CD4-positive, alpha-beta T cell (primary cell): ENCODE data around the gene TNXB. TPM values are rescaled to one million over a fixed set of nuclear protein-coding genes. Genes with fewer than 3 reads are reported as not detected.

Source experiments
- ATAC-seq: fragments of 200-7000 bp; cut with Tn5 transposase; one replicate; pipeline ENCODE4 v1.10.0; 2022; ENCODE audit warnings: mild to moderate bottlenecking; ENCODE audit not compliant: poor library complexity
- CTCF ChIA-PET: fragments of 350-600 bp; sonication (Branson Sonifier 250); formaldehyde crosslinking; loops from one replicate; lab custom pipeline; 2021; ENCODE audit warnings: antibody characterized with exemption, inconsistent platforms; lab: Charles Lee
- POLR2A ChIA-PET: fragments of 350-600 bp; sonication (Branson Sonifier 250); formaldehyde crosslinking; loops from one replicate; lab custom pipeline; 2021; ENCODE audit warnings: antibody characterized with exemption, inconsistent platforms; lab: Charles Lee
- DNase-seq, 14 experiments: peaks; one replicate each; pipeline ENCODE4 v3.0.0-alpha.2; 2013 to 2020; ENCODE audit warnings: mixed read lengths in 2 of 14
- H3K27ac ChIP-seq, 2 donors: one replicate each; pipeline versions ENCODE4 v1.5.1 to v1.7.0; 2013; ENCODE audit warnings: low read length in 2 of 2, low read depth in 1 of 2, mild to moderate bottlenecking in 1 of 2
- H3K27me3 ChIP-seq, 2 experiments: 1 replicate in 1 of 2; 2 replicates in 1 of 2; pipeline versions ENCODE4 v1.6.1 to v1.7.0; 2013; ENCODE audit warnings: low read length in 2 of 2, control low read depth in 1 of 2, mild to moderate bottlenecking in 1 of 2, moderate library complexity in 1 of 2; ENCODE audit not compliant: insufficient read depth in 2 of 2, control insufficient read depth in 1 of 2
- H3K36me3 ChIP-seq: one replicate; pipeline ENCODE4 v1.6.1; 2013; ENCODE audit warnings: low read length, control low read depth; ENCODE audit not compliant: insufficient read depth
- H3K4me1 ChIP-seq: one replicate; pipeline ENCODE4 v1.6.1; 2013; ENCODE audit warnings: low read length, control low read depth; ENCODE audit not compliant: insufficient read depth
- H3K4me3 ChIP-seq: one replicate; pipeline ENCODE4 v1.5.1; 2013; ENCODE audit warnings: mild to moderate bottlenecking, low read length, moderate library complexity
- H3K9me3 ChIP-seq, 2 experiments: 1 replicate in 1 of 2; 2 replicates in 1 of 2; pipeline versions ENCODE4 v1.6.1 to v1.7.0; 2013; ENCODE audit warnings: low read length in 2 of 2, mild to moderate bottlenecking in 2 of 2, control low read depth in 1 of 2, moderate library complexity in 1 of 2; ENCODE audit not compliant: control insufficient read depth in 1 of 2, insufficient read depth in 1 of 2
- H3K27ac Mint-ChIP-seq: one replicate; pipeline ENCODE4 v1.8.0; 2020; ENCODE audit warnings: mixed read lengths
- H3K27me3 Mint-ChIP-seq: one replicate; pipeline ENCODE4 v1.8.0; 2021; ENCODE audit warnings: mixed read lengths
- H3K36me3 Mint-ChIP-seq: one replicate; pipeline ENCODE4 v1.8.0; 2021; ENCODE audit warnings: low read depth, mixed read lengths
- H3K4me1 Mint-ChIP-seq: one replicate; pipeline ENCODE4 v1.8.0; 2021; ENCODE audit warnings: low read depth, mixed read lengths
- H3K4me3 Mint-ChIP-seq: one replicate; pipeline ENCODE4 v1.8.0; 2020; ENCODE audit warnings: mild to moderate bottlenecking, mixed read lengths
- H3K9me3 Mint-ChIP-seq: one replicate; pipeline ENCODE4 v1.8.0; 2020; ENCODE audit warnings: mixed read lengths
- intact Hi-C, 2 experiments: fragments of 100-400 bp; cut with DNase I in 1 of 2; cut with micrococcal nuclease in 1 of 2; formaldehyde crosslinking; loops; one replicate each; pipeline versions ENCODE4 v1.15.1 to v1.9.0; 2023 to 2025; cut with DNase I, micrococcal nuclease
- total RNA-seq, 174 experiments: library from RNA in 2 of 174; stranded (reverse) in 2 of 174; gene quantifications; one replicate each; pipeline ENCODE4 v1.2.3 and lab custom pipeline; 2021 to 2026
- TF ChIP-seq, protein P1 (sequence below): fragments of 200-600 bp; IDR thresholded peaks from one replicate; pipeline ENCODE4 v1.8.0; 2022; ENCODE audit warnings: antibody characterized with exemption, mild to moderate bottlenecking

TNXB gene
- total RNA-seq, 2 experiments from 2014 or later = 8.3 to 9.0 TPM

DNA sequence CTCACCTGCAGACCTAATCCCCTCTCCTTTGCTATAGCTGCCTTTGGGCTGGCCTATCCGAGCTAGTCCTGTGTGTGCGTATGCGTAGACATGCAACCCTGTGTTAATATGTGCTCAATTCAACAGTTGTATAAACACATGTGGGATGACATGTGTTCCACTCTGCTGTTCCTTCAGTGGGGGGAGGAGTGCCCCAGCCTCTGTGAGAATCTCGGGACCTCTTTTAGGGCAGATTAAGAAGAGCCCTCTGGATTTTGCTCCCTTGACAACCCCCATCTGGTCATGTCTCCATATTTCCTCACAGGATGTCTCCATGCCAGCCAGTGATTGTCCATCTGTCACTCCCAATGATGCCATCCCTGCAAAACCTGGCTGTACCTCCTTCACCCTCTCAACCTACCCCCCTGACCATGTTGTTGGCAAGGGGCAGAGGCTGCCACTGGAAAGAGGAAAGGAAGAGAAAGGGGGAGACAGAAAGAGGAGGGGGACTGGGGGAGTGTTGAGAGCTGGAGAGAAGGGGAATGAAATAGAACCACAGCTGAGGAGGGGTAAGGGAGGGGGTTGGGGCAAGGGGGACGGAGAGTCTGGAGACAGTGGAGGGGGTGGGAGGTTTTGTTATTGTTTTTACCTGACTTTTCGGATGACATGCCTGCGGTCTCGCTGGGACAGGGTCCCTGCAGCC lies 42.2 kb upstream of the TNXB start:
- DNase-seq (peak in 2 of 14 experiments; percentile 24 to 31), ATAC-seq (peak; percentile 19)
- Histone ChIP-seq H3K27ac (no peak overlapping the region), H3K4me1 (peaks cover 69% of the 10 kb centered on the region), H3K9me3 (peaks cover 0 to 11% of the 10 kb centered on the region in 2 experiments), H3K27me3 (peaks cover 11 to 26% of the 10 kb centered on the region in 2 experiments), H3K36me3 (no peaks in the 10 kb centered on the region), H3K4me3 (peak overlapping the region; percentile 32)
- H3K4me3 Mint-ChIP-seq = peak overlapping the region; percentile 72
- H3K36me3 Mint-ChIP-seq = peaks cover 15% of the 10 kb centered on the region
- peaks cover 32% of the 10 kb centered on the region for H3K27me3 Mint-ChIP-seq
- H3K4me1 Mint-ChIP-seq = peaks cover 71% of the 10 kb centered on the region
- peak overlapping the region; percentile 73 for H3K27ac Mint-ChIP-seq
- H3K9me3 Mint-ChIP-seq = no peaks in the 10 kb centered on the region
- intact Hi-C loops = loop anchor here in 1 of 2 experiments (10.0 kb wide), 1 partner anchor 107 kb away; no protein-coding TSS in a partner anchor
- TF ChIP-seq, protein P1, sequence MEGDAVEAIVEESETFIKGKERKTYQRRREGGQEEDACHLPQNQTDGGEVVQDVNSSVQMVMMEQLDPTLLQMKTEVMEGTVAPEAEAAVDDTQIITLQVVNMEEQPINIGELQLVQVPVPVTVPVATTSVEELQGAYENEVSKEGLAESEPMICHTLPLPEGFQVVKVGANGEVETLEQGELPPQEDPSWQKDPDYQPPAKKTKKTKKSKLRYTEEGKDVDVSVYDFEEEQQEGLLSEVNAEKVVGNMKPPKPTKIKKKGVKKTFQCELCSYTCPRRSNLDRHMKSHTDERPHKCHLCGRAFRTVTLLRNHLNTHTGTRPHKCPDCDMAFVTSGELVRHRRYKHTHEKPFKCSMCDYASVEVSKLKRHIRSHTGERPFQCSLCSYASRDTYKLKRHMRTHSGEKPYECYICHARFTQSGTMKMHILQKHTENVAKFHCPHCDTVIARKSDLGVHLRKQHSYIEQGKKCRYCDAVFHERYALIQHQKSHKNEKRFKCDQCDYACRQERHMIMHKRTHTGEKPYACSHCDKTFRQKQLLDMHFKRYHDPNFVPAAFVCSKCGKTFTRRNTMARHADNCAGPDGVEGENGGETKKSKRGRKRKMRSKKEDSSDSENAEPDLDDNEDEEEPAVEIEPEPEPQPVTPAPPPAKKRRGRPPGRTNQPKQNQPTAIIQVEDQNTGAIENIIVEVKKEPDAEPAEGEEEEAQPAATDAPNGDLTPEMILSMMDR = no peak
- ChIA-PET CTCF (interaction anchor here (1.7 to 1.8 kb wide), 2 partner anchors 33 to 44 kb away, joined by 4 read pairs; no protein-coding TSS in a partner anchor), POLR2A (interaction anchor here (0.6 to 2.2 kb wide), 4 partner anchors 20 to 602 kb away, joined by 3 to 8 read pairs (median 6); partner anchors contain the start of genes ATF6B and FKBPL)

DNA sequence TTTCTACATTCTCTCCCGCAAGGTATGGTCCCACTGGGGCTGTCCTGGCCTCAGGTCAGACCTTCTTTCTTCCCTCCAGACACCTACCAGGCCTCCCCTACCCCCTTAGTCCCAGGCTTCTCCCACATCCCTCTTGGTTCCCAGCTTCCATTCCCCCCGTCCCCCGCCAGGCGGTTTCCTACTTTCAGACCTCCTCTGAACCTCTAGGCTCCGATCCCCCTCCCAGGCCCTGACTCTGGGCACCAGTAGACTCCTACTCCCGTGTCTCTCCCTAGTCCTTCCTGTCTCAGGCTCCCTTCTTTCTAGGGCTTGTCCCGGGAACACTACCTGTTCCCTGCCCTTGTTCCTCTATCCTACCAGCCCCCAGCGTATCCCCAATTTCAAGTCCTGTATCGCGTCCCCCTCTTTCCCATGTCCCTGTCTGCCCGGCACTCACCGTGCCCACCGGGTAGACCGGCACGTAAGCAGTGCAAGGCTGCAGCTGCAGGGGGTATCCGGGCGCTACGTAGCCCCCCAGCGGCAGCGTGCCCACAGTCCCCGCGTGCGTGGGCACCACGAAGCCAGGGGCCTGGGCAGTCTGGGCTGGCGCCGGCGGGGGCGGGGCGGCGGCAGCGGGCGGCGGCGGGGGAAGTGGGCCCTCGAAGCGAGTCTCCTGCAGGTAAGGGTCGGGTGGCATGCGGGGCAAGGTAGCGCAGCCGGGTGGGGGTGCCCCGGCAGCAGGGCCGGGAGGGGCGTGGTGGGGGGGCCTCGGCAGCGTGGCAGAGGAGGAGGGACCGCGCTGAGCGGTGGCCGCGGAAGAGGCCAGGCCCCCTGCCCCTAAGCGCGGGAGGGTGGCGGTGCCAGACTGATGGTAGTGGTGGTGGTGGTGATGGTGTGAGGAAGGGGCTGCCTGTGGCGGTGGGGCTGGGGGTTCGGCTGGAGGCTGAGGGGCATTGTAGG lies 41.1 kb upstream of the TNXB start:
- H3K36me3 Mint-ChIP-seq = peaks cover 15% of the 10 kb centered on the region
- Histone ChIP-seq H3K27me3 (peaks cover 11 to 26% of the 10 kb centered on the region in 2 experiments), H3K4me3 (no peak overlapping the region), H3K27ac (no peak overlapping the region), H3K36me3 (no peaks in the 10 kb centered on the region), H3K9me3 (peaks cover 0 to 11% of the 10 kb centered on the region in 2 experiments), H3K4me1 (peaks cover 62% of the 10 kb centered on the region)
- ATAC-seq = no peak
- no peaks in the 10 kb centered on the region for H3K9me3 Mint-ChIP-seq
- ChIA-PET POLR2A (interaction anchor here (1.0 to 2.2 kb wide), 2 partner anchors 19 to 45 kb away, joined by 4 to 8 read pairs; partner anchors contain the start of gene FKBPL), CTCF (interaction anchor here (1.8 kb wide), 1 partner anchor 45 kb away, joined by 4 read pairs; no protein-coding TSS in a partner anchor)
- intact Hi-C loops = loop anchor here (5.0 to 10.0 kb wide), 2 partner anchors 42 to 105 kb away; partner anchors contain the start of genes GPSM3 (in 1 of the 2) and PBX2 (in 1 of the 2)
- H3K4me1 Mint-ChIP-seq = peaks cover 65% of the 10 kb centered on the region
- DNase-seq = peak in 1 of 14 experiments; percentile 9
- peak overlapping the region; percentile 73 for H3K27ac Mint-ChIP-seq
- H3K27me3 Mint-ChIP-seq = peaks cover 32% of the 10 kb centered on the region
- TF ChIP-seq, protein P1 = no peak
- peak overlapping the region; percentile 76 for H3K4me3 Mint-ChIP-seq
